ENCODE data around the gene WTIP.

WTIP gene

DNA sequence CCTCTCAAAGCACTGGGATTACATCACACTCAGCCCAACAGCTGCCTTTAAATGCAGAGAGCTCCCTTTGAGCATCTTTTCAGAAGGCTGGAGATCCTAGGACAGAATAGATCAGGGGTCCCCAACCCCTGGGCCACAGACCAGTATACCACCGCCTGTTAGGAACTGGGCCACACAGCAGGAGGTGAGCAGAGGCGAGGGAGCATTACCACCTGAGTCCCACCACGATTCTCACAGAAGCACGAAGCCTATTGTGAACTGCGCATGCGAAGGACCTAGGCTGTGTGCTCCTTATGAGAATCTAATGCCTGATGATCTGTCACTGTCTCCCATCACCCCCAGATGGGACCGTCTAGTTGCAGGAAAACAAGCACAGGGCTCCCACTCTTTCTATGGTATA is 2.2 kb upstream of the WTIP start:
- no peak for DNase-seq

DNA sequence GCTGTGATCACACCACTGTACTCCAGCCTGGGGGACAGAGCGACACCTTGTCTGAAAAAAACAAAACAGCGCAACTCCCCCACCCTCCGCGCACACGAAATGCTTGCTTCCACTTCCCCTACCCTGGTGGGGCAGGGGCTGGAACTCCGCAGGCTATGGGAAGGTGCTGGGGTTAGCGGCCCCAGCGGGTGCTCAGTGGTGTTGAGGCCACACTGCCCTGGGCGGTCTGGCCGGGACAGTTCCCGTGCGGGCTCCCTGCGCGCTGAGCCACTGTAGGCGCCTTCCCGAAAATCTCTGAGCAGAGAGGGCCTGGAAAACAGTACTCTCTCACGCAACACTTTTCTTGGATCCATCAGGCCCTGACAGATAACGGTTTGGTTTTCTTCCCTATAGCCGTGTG is 1.1 kb upstream of the WTIP start:
- no peak for DNase-seq

DNA sequence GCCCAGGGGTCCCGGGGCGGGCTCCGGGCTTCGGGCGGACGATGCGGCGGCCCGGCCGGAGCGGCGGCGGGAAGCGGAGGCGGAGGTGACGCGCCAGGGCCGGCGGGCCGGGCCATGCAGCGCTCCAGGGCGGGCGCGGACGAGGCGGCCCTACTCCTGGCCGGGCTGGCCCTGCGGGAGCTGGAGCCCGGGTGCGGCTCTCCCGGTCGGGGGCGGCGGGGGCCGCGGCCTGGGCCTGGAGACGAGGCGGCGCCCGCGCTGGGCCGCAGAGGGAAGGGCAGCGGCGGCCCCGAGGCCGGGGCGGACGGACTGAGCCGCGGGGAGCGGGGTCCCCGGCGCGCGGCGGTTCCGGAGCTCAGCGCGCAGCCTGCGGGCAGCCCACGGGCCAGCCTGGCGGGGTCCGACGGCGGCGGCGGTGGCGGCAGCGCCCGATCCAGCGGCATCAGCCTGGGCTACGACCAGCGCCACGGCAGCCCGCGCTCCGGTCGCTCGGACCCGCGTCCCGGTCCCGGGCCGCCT is 362 bp downstream of the WTIP start:
- no peak for DNase-seq

DNA sequence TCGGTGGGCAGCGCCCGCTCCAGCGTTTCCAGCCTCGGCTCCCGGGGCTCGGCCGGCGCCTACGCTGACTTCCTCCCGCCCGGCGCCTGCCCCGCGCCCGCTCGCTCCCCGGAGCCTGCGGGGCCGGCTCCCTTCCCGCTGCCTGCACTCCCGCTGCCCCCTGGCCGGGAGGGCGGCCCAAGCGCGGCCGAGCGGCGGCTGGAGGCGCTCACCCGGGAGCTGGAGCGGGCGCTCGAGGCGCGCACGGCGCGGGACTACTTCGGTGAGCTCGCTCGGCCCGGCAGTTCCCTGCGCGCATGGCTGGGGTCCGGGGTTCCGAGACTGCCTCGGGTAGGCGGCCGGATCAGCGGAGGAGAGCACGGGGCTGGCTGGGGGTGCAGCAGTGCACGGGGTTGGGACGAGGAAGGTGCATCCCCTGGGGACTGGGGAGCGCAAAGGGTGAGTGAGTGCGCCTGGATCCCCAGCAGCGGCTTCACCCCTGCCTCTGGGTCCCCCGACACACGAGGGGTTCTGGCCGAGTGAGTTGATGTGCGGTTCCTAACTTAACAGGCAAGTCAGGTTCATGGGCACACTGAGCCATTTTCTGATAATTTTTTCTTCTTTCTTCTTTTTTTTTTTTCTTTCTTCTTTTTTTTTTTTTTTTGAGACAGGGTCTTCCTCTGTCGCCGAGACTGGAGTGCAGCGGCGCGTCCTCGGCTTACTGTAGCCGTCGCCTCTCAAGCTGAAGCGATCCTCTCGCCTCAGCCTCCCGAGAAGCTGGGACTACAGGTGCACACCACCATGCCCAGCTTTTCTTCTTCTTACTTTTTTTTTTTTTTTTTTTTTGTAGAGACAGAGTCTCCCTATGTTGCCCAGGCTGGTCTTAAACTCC is 1.1 kb downstream of the WTIP start:
- DNase-seq, result peak; percentile 46

DNA sequence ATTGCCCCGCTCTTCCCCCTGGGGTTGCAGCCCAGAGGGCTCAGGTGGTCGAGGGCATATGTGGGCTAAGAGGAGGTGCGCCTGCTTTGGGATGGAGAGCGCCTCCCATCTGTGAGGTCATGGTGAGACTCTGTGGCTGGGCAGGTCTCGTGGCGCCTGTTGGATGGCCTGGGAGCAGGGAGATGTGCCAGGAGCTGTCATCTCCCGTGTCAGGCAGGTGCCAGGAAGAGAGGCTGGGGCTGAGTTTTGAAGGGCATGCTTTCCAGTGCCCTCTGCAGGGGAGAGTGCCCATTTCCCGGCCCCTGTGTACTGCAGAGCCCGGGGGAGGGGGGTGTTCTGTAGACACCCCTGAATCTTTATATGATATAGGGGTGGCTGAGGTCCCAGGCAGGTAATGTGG is 2.8 kb downstream of the WTIP start:
- DNase-seq, result no peak

DNA sequence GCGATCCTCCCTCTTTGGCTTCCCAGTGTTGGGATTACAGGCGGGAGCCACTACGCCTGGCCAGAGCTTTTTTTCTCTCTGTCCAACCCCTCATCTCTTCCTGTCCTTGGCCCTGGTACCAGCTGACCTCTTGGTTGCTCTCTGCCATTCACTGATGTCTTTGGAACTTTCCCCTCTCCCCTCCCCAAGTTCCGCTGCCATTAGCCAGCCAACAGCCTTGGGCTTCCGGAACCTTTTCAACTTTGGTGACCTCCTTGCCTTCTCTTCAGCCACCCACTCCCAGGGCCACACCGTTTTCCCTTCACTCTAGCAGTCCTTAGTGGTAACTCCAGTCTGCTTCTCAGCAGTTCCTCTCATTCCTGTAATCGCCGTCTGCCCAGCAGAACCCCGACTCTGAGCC is 4.3 kb downstream of the WTIP start:
- no peak for DNase-seq

DNA sequence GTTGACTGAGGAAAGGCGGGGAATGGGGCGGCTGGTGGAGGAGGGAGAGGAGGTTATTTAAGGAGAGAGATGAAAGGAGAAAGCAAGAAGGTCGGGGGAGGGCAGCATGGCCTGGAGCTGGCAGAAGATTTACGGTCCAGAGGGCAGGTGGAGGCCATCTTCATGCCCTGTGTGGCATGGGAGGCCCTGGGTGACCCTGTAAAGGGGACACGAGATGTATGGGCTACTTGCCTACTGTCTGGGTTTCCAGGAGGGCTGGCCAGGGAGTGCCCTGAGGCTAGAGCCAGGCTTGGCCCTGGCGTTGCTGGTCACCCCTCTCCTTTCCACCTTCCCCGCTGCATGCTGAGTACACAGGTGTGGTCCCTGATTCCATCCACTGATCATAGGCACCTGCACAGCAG is 6.1 kb downstream of the WTIP start:
- DNase-seq, result no peak

DNA sequence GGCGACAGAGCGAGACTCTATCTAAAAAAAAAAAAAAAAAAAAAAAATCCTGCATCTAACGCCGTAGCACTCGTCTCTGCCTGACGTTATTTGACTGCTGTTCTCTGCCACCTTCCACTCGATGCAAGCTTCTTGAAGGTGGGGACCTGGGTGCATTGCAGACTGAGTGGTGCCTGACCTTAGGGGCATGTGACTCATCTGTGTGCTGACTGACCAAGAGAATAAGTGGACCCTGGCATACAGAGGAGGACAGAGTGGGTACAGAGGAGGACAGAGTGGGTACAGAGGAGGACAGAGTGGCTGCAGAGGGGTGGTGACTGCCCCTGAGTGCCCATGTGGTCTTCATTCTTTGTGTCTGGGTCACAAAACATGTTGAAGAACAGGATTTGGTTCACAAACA is 7.6 kb downstream of the WTIP start:
- DNase-seq, result no peak

DNA sequence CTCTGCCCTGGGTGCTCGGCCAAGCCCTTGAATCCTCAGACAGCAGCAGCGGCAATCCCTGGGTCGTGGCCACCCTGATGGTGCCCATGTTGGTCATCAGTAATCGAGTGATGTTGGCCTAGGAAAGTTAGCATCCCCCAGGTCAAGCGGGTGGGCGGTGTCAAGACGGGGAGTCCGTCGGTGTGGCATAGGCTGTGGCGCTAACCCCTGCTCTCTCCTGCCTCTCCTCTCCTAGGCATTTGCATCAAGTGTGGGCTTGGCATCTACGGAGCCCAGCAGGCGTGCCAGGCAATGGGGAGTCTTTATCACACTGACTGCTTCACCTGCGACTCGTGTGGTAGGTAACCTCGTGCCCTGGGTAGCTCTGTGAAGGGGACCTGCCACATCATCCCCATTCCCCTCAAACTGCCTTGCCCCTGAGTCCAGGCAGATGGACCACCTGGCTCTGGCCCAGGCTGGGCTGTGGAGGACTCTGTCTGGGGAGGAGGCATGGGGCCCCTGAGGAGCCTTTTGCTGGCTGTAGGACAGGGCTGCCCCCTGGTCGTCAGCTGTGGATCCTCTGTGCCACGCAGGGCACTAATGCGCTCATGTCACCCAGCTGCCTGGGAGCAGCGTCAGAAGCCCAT is 8.7 kb downstream of the WTIP start:
- no peak for DNase-seq

DNA sequence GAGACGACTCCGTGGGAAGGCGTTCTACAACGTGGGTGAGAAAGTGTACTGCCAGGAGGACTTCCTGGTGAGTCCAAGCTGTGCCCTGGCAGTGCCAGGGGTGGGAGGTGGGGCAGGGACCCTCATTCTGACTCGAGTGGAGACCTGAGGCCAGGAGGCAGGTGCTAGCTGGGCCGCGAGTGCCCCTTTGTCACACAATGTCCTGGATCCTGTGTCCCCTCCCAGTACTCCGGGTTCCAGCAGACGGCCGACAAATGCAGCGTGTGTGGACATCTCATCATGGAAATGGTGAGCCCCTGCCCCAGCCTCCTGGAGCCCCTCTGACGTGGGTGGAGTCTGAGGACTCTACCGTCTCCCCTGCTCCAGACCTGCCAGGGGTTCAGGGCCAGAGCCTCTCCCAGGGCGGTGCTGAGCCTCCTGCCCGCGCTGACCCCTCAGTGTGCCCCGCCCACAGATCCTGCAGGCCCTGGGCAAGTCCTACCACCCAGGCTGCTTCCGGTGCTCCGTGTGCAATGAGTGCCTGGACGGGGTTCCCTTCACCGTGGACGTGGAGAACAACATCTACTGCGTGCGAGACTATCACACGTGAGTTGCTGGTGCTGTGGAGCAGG is 11.6 kb downstream of the WTIP start:
- no peak for DNase-seq

DNA sequence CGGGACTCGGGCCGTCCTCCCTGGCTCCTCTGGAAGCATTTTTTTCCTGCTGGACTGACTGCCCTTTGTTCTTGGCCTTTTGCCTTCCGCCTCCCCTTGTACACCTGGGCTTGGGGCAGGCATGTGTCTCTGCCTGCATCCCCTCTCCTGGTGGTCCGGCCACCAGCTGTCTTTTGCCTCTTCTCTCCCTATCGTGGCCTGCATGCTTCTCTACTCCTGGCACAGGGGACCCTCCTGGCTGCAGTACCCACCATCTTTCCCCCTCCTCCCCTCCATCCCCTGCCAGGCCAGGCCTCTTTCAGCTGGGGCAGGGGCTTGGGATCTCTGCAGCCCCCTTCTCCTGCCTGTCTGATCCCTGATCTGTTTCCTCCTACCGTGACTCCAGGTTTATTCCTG is 12.1 kb downstream of the WTIP start:
- no peak for DNase-seq

DNA sequence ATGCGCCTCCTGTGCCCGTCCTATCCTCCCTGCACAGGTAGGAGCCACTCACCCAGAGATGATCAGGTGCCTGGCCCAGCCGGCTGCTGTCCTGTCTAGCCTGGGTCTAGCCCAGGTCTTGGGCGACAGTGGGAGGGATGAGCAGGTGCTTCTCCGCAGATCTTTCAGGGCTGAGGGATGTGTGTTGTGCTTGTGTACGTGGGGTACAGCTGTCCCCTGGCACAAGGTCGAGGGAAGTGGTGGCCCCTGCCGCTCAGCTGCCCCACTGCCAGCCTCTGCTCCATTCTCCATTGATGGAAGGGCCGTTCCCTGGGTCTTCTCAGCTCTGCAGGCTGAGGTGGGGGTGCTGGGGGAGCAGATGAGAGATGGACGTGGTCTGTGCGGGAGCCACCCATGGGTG is 13.0 kb downstream of the WTIP start:
- no peak for DNase-seq

DNA sequence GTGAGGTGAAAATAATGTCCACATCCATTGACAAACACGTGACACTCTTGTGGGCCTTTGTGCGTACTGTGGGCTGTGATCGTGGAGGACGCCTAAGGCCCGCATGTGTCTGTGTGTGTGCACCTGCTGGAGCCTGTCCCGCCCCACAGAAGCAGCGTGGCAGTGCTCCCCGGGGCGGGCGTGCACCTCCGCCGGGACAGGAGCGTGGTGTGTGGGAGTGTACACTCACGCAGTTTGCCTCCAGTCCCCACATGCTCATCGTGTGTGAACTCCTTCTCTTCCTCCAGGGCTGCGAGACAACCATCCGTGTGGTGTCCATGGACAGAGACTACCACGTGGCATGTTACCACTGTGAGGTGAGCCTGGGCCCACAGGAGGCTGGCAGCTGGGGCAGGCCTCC is 13.9 kb downstream of the WTIP start:
- no peak for DNase-seq

DNA sequence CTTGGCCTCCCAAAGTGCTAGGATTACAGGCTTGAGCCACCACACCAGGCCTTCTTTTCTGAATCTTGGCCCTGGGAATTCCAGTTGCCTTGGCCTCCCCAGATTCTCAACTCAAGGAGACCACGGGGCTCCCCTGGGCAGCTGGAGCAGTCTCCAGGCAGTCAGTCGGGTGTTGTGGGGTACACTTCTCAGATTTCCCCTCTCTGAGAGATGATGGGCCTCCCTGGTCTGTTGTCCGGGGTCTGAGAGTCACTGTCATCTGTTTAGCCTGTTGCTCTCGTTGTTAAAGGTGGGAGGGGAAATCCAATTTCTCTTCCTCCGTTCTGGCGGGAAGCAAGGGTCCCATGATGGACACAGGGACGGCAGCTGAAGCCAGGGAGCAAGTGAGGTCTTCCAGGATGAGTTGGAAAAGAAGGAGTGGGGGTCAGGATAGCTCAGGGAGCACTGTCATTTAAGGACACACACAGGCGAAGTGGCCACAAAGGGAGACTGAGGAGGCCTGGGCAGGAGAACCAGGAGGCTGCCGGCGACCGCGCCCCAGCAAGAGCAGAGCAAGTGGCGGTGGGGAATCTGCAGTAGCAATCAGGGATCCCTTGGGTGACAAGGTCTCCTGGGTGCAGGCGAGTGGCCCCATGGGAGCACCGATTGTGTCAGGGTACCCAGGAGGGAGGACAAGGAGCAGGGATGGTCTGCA is 15.7 kb downstream of the WTIP start:
- DNase-seq, result no peak

DNA sequence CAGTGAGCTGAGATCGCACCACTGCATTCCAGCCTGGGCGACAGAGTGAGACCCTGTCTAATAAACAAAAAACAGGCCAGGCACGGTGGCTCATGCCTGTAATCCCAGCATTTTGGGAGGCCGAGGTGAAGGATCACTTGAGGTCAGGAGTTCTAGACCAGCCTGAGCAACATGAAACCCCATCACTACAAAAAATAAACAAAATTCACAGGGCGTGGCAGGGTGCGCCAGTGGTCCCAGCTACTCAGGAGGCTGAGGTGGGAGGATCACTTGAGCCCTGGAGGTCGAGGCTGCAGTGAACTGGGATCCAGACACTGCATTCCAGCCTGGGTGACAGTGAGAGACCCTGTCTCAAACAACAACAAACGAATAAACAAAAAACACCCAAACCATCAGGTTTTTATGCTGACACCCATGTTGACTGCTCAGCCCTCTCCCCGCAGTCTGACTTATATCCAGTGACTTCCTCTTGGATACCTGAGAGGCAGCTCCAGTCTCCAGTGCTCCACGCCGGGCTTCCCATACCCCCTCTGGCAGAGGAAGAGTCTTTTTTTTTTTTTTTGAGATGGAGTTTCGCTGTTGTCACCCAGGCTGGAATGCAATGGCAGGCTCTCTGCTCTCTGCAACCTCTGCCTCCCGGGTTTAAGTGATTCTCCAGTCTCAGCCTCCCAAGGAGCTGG is 17.7 kb downstream of the WTIP start:
- DNase-seq, result no peak

DNA sequence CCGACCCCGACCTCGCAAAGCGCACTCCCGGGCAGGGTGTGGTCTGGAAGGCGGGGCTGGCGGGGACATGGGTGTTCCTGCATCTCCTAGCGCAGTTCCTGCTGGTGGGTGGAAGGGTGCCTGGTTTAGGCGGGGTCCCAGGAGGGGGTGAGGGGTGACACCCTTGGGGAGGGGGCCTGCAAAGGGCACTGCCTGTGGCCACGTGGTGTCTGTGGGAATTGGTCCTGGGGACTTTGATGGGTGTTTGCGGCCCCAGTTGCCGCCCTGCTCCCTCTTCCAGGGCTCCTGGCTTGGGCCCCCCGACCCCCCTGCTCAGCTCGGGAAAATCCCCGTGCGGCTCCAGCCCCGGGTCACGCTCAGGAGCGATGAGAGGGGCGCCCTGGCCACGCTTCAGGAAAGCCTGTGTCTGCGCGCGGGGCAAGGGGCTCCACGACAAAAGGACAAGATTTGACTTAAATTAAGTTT is 19.1 kb downstream of the WTIP start:
- no peak for DNase-seq

DNA sequence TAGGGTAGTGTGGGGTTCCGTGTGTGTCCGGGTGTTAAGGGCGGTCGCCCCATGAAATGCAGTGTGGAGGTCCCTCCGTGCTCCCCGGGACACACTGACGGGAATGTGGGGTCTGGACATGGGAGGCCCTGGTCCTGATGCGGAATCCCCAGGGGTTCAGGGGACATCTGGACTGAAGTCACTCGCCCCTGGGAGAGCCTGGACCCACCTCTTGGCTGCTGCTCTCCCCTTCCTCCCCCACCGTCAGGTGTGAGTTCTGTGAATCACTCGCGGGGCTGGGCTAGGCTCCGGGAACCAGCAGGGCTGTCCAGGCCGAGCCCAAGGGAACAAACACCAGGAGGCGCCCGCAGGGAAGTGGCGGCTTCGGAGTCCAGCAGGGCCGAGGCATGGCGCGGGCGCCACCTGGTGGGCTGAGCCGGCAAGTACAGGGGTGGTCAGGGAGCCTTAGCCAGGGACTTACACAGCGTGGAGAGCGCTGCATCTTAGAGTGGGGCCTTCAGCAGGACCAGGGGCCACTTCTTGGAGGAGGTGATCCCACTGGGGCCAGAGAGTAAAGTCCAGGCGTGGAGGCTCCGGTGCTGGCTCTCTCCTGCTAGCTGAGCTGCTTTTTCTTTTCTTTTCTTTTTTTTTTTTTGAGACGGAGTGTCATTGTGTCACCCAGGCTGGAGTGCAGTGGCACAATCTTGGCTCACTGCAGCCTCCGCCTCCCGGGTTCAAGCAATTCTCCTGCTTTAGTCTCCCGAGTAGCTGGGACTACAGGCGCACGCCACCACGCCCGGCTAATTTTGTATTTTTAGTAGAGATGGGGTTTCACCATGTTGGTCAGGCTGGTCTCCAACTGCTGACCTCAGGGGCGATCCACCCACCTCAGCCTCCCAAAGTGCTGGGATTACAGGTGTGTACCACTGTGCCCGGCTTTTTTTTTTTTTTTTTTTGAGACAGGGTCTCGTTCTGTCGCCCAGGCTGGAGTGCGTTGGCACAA is 20.1 kb downstream of the WTIP start:
- DNase-seq, result peak; percentile 85

DNA sequence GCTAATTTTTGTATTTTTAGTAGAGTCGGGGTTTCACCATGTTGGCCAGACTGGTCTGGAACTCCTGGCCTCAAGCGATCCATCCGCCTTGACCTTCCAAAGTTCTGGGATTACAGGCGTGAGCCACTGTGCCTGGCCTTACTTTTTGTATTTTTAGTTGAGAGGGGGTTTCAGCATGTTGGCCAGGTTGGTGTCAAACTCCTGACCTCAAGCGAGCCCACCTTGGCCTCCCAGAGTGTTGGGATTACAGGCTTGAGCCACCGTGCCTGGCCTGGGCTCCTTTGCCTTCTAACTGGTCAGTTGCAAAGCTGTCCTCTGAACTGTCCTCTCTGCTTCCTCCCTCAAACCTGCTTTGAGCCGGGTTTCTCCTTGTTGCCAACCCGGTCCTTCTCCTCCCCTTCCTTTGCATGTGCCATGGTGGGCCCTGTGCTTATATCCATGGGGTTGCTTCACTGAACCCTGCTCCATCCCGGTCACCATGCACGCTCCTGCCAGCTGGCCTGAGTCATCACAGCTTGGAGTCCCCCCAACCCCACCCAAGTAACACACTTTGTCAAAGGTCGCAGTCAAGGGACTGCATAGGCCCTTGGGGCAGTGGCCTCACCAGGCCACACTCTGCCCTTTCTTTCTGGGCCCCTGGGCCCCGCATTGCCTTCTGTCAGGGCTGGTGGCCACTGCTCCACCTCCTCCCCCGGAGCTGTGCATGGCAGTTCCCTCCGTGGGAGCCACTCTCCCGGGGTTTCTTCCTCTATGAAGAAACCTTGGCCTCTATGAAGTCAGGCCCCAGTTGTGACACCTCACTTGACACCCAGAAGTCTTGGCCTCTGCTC is 21.2 kb downstream of the WTIP start:
- DNase-seq, result no peak

DNA sequence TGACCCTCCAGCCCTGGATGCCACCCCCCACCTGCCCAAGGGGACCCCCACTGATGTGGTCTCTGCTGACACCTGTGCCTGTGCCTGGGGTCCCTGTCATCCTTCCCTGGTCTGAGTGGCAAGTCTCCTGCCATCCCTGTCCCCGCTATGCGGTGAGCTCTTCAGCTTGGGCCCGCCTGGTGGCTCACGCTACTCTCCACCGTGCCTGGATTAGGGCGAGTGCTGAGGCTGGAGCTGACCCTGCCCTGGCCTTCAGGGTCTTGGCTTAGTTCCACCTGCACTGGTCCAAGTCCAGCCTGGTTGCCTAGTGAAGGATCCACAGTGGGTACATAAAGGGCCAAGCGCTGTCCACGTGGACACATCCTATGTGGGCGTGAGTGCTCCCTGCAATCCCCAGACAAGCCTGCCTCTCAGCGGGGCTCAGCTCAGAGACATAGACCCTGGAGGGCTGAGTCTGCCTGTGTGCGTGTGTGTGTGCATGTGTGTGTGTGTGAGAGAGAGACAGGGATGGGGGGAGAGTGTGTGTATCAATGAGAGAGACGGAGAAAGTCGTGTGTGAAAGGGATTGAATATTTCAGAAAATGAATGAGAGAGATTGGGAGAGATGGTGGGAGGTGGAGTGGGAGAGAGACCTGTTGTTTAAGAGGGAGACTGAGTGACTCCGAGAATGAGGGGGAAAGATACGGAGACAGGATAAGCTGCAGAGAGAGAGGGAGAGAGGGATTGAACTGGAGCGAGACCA is 22.1 kb downstream of the WTIP start:
- no peak for DNase-seq
